K562 (cell line): Measurements from ENCODE around the gene ITPRIP.

ENCODE experiments used
- BRCA1 ChIP-seq, 2 experiments: fragments of 450-650 bp in 1 of 2; sonication (generic) in 1 of 2; formaldehyde crosslinking in 1 of 2; IDR thresholded peaks; 2 replicates each; pipeline versions ENCODE4 v1.5.0 to v1.6.1; 2017 to 2020; ENCODE audit warnings: mild to moderate bottlenecking in 1 of 2, missing genetic modification reagents in 1 of 2
- CTCF ChIP-seq, 3 experiments: IDR thresholded peaks in 2 of 3; conservative IDR thresholded peaks in 1 of 3; 2 replicates each; pipeline ENCODE4 v1.5.1; 2011 to 2012; ENCODE audit warnings: low read length in 3 of 3, mild to moderate bottlenecking in 3 of 3, control low read depth in 2 of 3, improper control_type of control experiment in 1 of 3, inconsistent platforms in 1 of 3, low read depth in 1 of 3, mixed read lengths in 1 of 3, moderate library complexity in 1 of 3; ENCODE audit not compliant: insufficient read depth in 2 of 3
- GATA2 ChIP-seq: sonication (generic); formaldehyde crosslinking; IDR thresholded peaks from 2 replicates; pipeline ENCODE4 v1.4.0; 2020; ENCODE audit warnings: mild to moderate bottlenecking, missing genetic modification reagents
- KLF6 ChIP-seq: fragments of 250-450 bp; sonication (Bioruptor Pico); IDR thresholded peaks from 2 replicates; pipeline ENCODE4 v1.4.0; 2020; ENCODE audit warnings: mild to moderate bottlenecking, moderate library complexity, borderline replicate concordance
- LEF1 ChIP-seq: fragments of 450-650 bp; IDR thresholded peaks from 2 replicates; pipeline ENCODE4 v1.6.1; 2016; ENCODE audit warnings: mild to moderate bottlenecking
- PTBP1 ChIP-seq: fragments of 200-400 bp; formaldehyde crosslinking; IDR thresholded peaks from 2 replicates; pipeline ENCODE4 v1.6.1; 2017; ENCODE audit warnings: low read depth, low read length
- TFE3 ChIP-seq: fragments of 450-650 bp; formaldehyde crosslinking; IDR thresholded peaks from 2 replicates; pipeline ENCODE4 v1.4.0; 2020; ENCODE audit warnings: mild to moderate bottlenecking, mixed read lengths
- ZBTB7A ChIP-seq: IDR thresholded peaks from 2 replicates; pipeline ENCODE4 v1.6.1; 2011; ENCODE audit warnings: low read depth, mild to moderate bottlenecking, low read length, moderate library complexity, borderline replicate concordance; ENCODE audit not compliant: control insufficient read depth

GRCh38 chr10:104296687-104297436 is 41.4 kb downstream of the ITPRIP start:
- TF ChIP-seq GATA2 (CRISPR knock-in tag) (no peak), PTBP1 (no peak), CTCF (IDR thresholded peaks at IDR 0.05 in 2 of 3, conservative IDR thresholded peaks at IDR 0.05 in 1 of 3; ENCODE audit: insufficient read depth in 2 of 3, low read depth in 1 of 3, low read length in 3 of 3) (no peak), BRCA1 (IDR thresholded peaks at IDR 0.05) (no peak), BRCA1 (CRISPR knock-in tag; IDR thresholded peaks at IDR 0.05) (no peak), TFE3 (CRISPR knock-in tag) (no peak), KLF6 (CRISPR knock-in tag) (no peak), LEF1 (no peak), ZBTB7A (no peak)
